ENCODE data around the gene TNIK.

DNA sequence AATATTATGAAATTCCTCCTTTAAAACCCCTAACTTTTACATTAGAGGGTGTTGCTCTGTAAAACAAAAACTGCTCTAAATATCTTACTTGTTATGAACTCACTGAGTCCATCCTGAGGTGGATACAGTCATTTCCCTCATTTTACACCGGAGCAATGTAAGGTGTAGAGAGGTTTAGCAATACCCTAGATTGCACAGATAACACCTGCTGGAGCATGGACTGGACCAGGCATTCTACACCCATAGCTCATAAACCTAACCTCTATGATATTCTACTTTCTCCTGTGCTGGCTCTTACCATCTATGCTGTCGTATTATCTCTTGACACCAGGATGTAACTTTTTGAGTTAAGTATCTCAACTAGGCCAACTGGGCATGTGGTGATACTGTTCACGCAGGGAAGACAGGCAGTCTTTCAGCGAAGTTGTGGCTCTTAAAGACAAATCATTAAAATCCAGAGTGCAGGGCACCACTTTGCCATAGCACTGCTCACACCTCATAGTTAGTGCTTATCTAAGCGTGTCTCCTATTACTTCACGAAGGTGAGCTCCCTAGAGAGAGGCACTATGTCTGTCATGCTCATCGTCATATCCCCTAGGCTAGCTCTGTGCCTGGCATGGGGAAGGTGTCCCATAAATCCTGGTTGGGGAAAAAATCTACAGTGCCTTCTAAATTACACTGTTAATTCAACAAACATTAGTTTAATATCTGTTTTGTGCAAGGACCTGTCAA lies 333.6 kb downstream of the TNIK start:
- TF ChIP-seq, protein P1, sequence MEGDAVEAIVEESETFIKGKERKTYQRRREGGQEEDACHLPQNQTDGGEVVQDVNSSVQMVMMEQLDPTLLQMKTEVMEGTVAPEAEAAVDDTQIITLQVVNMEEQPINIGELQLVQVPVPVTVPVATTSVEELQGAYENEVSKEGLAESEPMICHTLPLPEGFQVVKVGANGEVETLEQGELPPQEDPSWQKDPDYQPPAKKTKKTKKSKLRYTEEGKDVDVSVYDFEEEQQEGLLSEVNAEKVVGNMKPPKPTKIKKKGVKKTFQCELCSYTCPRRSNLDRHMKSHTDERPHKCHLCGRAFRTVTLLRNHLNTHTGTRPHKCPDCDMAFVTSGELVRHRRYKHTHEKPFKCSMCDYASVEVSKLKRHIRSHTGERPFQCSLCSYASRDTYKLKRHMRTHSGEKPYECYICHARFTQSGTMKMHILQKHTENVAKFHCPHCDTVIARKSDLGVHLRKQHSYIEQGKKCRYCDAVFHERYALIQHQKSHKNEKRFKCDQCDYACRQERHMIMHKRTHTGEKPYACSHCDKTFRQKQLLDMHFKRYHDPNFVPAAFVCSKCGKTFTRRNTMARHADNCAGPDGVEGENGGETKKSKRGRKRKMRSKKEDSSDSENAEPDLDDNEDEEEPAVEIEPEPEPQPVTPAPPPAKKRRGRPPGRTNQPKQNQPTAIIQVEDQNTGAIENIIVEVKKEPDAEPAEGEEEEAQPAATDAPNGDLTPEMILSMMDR (IDR thresholded peaks at IDR 0.05): no peak
- TF ChIP-seq POLR2A (IDR thresholded peaks at IDR 0.05; ENCODE audit: low read depth) (no peak), POLR2AphosphoS5 (IDR thresholded peaks at IDR 0.05) (no peak)

Data from esophagus muscularis mucosa (tissue), 3 donors.